ENCODE measurements around the gene ACCS.
A peak's percentile ranks its signal among the peaks of the same experiment; 100 is the strongest.

Gene ACCS

DNA sequence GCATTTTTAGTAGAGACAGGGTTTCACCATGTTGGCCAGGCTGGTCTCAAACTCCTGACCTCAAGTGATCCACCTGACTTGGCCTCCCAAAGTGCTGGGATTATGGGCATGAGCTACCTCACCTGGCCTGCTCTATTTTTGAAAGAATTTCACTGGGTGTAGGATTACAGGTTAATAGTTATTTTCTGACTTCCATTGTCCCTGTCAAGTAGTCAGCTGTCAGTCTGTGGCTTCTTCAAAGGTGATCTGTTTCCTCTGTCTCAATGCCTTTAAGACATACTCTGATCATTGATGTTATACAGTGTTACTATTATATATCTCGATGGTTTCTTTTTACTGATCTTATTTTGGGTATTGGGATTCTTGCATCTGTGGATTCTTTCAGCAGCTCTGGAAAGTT, 19.3 kb downstream of the ACCS start:
- peaks cover 0 to 2% of the 10 kb centered on the region in 2 donors for H3K36me3 ChIP-seq (ENCODE audit: control insufficient read depth in 2 of 2, insufficient read depth in 2 of 2, low read length in 2 of 2)
- H3K4me3 ChIP-seq (ENCODE audit: low read length in 2 of 2): no peak overlapping the region
- H3K9me3 ChIP-seq (ENCODE audit: control insufficient read depth in 2 of 2, low read length in 2 of 2): no peaks in the 10 kb centered on the region
- no peaks in the 10 kb centered on the region for H3K27me3 ChIP-seq (ENCODE audit: control insufficient read depth in 2 of 2, insufficient read depth in 2 of 2, low read length in 2 of 2)
- no peak overlapping the region for H3K27ac ChIP-seq (ENCODE audit: low read depth in 2 of 2, low read length in 2 of 2)
- H3K9ac ChIP-seq (ENCODE audit: low read depth in 1 of 2, low read length in 2 of 2): no peak overlapping the region
- H3K4me1 ChIP-seq (ENCODE audit: control insufficient read depth in 2 of 2, insufficient read depth in 2 of 2, low read length in 2 of 2): no peaks in the 10 kb centered on the region

- H3K27me3 ChIP-seq (ENCODE audit: control insufficient read depth in 2 of 2, insufficient read depth in 2 of 2, low read length in 2 of 2): no peaks in the 10 kb centered on the region
- H3K27ac ChIP-seq (ENCODE audit: low read depth in 2 of 2, low read length in 2 of 2): no peak overlapping the region
- no peaks in the 10 kb centered on the region for H3K9me3 ChIP-seq (ENCODE audit: control insufficient read depth in 2 of 2, low read length in 2 of 2)
- H3K9ac ChIP-seq (ENCODE audit: low read depth in 1 of 2, low read length in 2 of 2): no peak overlapping the region
- H3K4me1 ChIP-seq (ENCODE audit: control insufficient read depth in 2 of 2, insufficient read depth in 2 of 2, low read length in 2 of 2): no peaks in the 10 kb centered on the region
- no peaks in the 10 kb centered on the region for H3K36me3 ChIP-seq (ENCODE audit: control insufficient read depth in 2 of 2, insufficient read depth in 2 of 2, low read length in 2 of 2)
- H3K4me3 ChIP-seq (ENCODE audit: low read length in 2 of 2): no peak overlapping the region
Measured at GRCh38 chr11:44088377-44088776, 22.3 kb downstream of the ACCS start.

- no peaks in the 10 kb centered on the region for H3K27me3 ChIP-seq (ENCODE audit: control insufficient read depth in 2 of 2, insufficient read depth in 2 of 2, low read length in 2 of 2)
- H3K4me1 ChIP-seq (ENCODE audit: control insufficient read depth in 2 of 2, insufficient read depth in 2 of 2, low read length in 2 of 2): no peaks in the 10 kb centered on the region
- no peak overlapping the region for H3K27ac ChIP-seq (ENCODE audit: low read depth in 2 of 2, low read length in 2 of 2)
- no peaks in the 10 kb centered on the region for H3K9me3 ChIP-seq (ENCODE audit: control insufficient read depth in 2 of 2, low read length in 2 of 2)
- H3K4me3 ChIP-seq (ENCODE audit: low read length in 2 of 2): no peak overlapping the region
- H3K9ac ChIP-seq (ENCODE audit: low read depth in 1 of 2, low read length in 2 of 2): no peak overlapping the region
- no peaks in the 10 kb centered on the region for H3K36me3 ChIP-seq (ENCODE audit: control insufficient read depth in 2 of 2, insufficient read depth in 2 of 2, low read length in 2 of 2)
Measured at GRCh38 chr11:44088871-44089270, 22.8 kb downstream of the ACCS start.

GRCh38 chr11:44090539-44090938, 24.5 kb downstream of the ACCS start:
- Histone ChIP-seq H3K27me3 (ENCODE audit: control insufficient read depth in 2 of 2, insufficient read depth in 2 of 2, low read length in 2 of 2) (no peaks in the 10 kb centered on the region), H3K4me3 (ENCODE audit: low read length in 2 of 2) (no peak overlapping the region)

DNA sequence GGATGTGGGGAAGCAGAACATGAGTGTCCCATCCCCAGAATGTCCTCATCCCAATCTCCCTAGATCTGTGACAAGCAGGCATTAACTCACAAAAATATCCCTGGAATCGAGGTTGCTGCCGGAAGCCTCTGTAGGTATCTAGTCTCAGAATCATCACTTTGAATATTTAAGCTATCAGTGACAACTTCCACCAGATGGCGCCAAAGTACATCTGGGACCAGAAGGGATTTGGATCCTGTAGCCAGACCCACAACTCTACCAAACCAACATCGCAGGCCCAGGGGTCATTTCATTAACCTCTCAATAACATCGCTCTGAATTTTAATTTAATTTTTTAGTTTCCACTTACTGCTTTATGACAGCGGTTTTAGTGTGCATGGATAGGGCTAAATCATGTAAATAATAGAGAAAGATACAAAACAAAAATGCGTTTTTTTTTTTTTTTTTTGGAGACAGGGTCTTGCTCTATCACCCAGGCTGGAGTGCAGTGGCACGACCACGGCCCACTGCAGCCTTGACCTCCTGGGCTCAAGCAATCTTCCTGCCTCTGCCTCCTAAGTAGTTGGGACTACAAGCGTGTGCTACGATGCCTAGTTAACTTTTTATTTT, 28.3 kb downstream of the ACCS start:
- Histone ChIP-seq H3K27ac (ENCODE audit: low read depth in 2 of 2, low read length in 2 of 2) (no peak overlapping the region), H3K4me1 (ENCODE audit: control insufficient read depth in 2 of 2, insufficient read depth in 2 of 2, low read length in 2 of 2) (peaks cover 7 to 8% of the 10 kb centered on the region in 2 donors), H3K9ac (ENCODE audit: low read depth in 1 of 2, low read length in 2 of 2) (no peak overlapping the region), H3K27me3 (ENCODE audit: control insufficient read depth in 2 of 2, insufficient read depth in 2 of 2, low read length in 2 of 2) (no peaks in the 10 kb centered on the region), H3K36me3 (ENCODE audit: control insufficient read depth in 2 of 2, insufficient read depth in 2 of 2, low read length in 2 of 2) (no peaks in the 10 kb centered on the region), H3K4me3 (ENCODE audit: low read length in 2 of 2) (no peak overlapping the region), H3K9me3 (ENCODE audit: control insufficient read depth in 2 of 2, low read length in 2 of 2) (no peaks in the 10 kb centered on the region)

More at GRCh38 chr11:44090539-44090938, 24.5 kb downstream of the ACCS start:
- H3K9ac ChIP-seq (ENCODE audit: low read depth in 1 of 2, low read length in 2 of 2): no peak overlapping the region
- H3K36me3 ChIP-seq (ENCODE audit: control insufficient read depth in 2 of 2, insufficient read depth in 2 of 2, low read length in 2 of 2): no peaks in the 10 kb centered on the region
- peaks cover 3% of the 10 kb centered on the region in 2 donors for H3K4me1 ChIP-seq (ENCODE audit: control insufficient read depth in 2 of 2, insufficient read depth in 2 of 2, low read length in 2 of 2)
- H3K27ac ChIP-seq (ENCODE audit: low read depth in 2 of 2, low read length in 2 of 2): no peak overlapping the region
- no peaks in the 10 kb centered on the region for H3K9me3 ChIP-seq (ENCODE audit: control insufficient read depth in 2 of 2, low read length in 2 of 2)

- Histone ChIP-seq H3K4me3 (ENCODE audit: low read length in 2 of 2) (peak within 1 kb of the TSS; percentile 83 to 87), H3K9ac (ENCODE audit: low read depth in 1 of 2, low read length in 2 of 2) (peak within 1 kb of the TSS; percentile 63 to 90), H3K27me3 (ENCODE audit: control insufficient read depth in 2 of 2, insufficient read depth in 2 of 2, low read length in 2 of 2) (no peaks in the 10 kb centered on the region), H3K27ac (ENCODE audit: low read depth in 2 of 2, low read length in 2 of 2) (peak within 1 kb of the TSS; percentile 74 to 81), H3K36me3 (ENCODE audit: control insufficient read depth in 2 of 2, insufficient read depth in 2 of 2, low read length in 2 of 2) (peaks cover 0 to 2% of the 10 kb centered on the region in 2 donors), H3K9me3 (ENCODE audit: control insufficient read depth in 2 of 2, low read length in 2 of 2) (no peaks in the 10 kb centered on the region), H3K4me1 (ENCODE audit: control insufficient read depth in 2 of 2, insufficient read depth in 2 of 2, low read length in 2 of 2) (peaks cover 7 to 8% of the 10 kb centered on the region in 2 donors)
Measured at GRCh38 chr11:44095506-44096359, 29.7 kb downstream of the ACCS start, which contains the start of gene EXT2. Gene EXT2 (plus strand): TSS chr11:44095678. CDS start chr11:44107713, 12,035 bp downstream.

DNA sequence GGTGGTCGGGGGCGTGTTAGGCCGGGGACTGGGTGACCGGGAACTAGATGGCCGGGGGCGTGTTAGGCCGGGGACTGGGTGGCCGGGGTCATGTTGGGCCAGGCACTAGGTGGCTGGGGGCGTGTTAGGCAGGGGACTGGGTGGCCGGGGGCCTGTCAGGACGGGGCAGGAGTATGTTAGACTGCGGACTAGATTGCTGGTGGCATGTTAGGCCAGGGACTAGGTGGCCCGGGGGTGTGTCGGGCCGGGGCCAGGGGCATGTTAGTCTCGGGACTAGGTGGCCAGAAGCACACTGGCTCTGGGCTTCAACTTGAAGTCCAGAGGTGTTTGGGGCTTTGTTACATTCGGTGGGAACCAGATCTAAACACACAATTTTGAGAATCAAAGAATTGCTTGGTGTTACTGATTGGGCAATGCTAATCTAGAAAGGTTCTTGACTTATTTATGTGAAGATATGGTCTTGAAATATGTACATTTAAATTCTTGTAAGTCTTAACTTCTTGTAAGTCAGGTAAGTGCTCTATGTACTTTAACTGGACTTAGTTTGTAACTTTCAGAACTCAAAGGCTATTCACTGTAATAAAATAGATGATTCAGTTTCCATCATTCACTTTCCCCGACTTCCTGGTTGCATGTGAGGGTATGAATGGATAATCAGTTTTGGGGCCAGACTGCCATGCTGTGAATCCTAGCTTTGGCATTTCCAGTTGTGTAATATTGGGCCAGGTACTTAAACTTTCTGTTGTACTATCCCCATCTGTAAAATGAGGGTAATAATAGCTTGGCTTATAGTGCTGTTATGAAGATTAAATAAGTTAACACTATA, 30.5 kb downstream of the ACCS start:
- no peaks in the 10 kb centered on the region for H3K27me3 ChIP-seq (ENCODE audit: control insufficient read depth in 2 of 2, insufficient read depth in 2 of 2, low read length in 2 of 2)
- H3K9me3 ChIP-seq (ENCODE audit: control insufficient read depth in 2 of 2, low read length in 2 of 2): no peaks in the 10 kb centered on the region
- peak overlapping the region; percentile 74 to 81 for H3K27ac ChIP-seq (ENCODE audit: low read depth in 2 of 2, low read length in 2 of 2)
- peaks cover 7 to 8% of the 10 kb centered on the region in 2 donors for H3K4me1 ChIP-seq (ENCODE audit: control insufficient read depth in 2 of 2, insufficient read depth in 2 of 2, low read length in 2 of 2)
- H3K9ac ChIP-seq (ENCODE audit: low read depth in 1 of 2, low read length in 2 of 2): peak overlapping the region; percentile 63 to 90
- peaks cover 0 to 2% of the 10 kb centered on the region in 2 donors for H3K36me3 ChIP-seq (ENCODE audit: control insufficient read depth in 2 of 2, insufficient read depth in 2 of 2, low read length in 2 of 2)
- peak overlapping the region; percentile 83 to 87 for H3K4me3 ChIP-seq (ENCODE audit: low read length in 2 of 2)

DNA sequence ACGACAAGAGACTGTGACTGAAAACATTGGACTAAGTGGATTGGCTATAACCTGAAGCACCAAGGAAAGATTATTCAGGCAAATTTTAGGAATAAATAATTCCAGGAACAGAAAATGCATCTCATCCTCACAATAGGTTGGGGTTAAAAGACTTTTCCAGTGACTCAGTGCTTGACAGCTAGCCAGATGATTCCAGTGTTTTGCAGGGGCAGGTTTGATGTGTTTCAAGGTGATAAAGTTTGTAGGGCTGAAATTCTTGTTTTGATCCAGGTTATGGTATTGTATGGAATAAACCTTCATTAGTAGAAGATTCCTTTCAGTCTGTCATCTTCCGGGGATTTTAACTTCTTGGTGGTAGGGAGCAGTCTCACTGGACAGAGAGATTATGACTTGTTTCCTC, 31.8 kb downstream of the ACCS start:
- Histone ChIP-seq H3K36me3 (ENCODE audit: control insufficient read depth in 2 of 2, insufficient read depth in 2 of 2, low read length in 2 of 2) (peaks cover 0 to 2% of the 10 kb centered on the region in 2 donors), H3K9me3 (ENCODE audit: control insufficient read depth in 2 of 2, low read length in 2 of 2) (no peaks in the 10 kb centered on the region), H3K27me3 (ENCODE audit: control insufficient read depth in 2 of 2, insufficient read depth in 2 of 2, low read length in 2 of 2) (no peaks in the 10 kb centered on the region), H3K27ac (ENCODE audit: low read depth in 2 of 2, low read length in 2 of 2) (no peak overlapping the region), H3K4me1 (ENCODE audit: control insufficient read depth in 2 of 2, insufficient read depth in 2 of 2, low read length in 2 of 2) (peaks cover 7 to 8% of the 10 kb centered on the region in 2 donors), H3K4me3 (ENCODE audit: low read length in 2 of 2) (no peak overlapping the region), H3K9ac (ENCODE audit: low read depth in 1 of 2, low read length in 2 of 2) (no peak overlapping the region)

- Histone ChIP-seq H3K9ac (ENCODE audit: low read depth in 1 of 2, low read length in 2 of 2) (no peak overlapping the region), H3K36me3 (ENCODE audit: control insufficient read depth in 2 of 2, insufficient read depth in 2 of 2, low read length in 2 of 2) (peaks cover 0 to 2% of the 10 kb centered on the region in 2 donors), H3K4me1 (ENCODE audit: control insufficient read depth in 2 of 2, insufficient read depth in 2 of 2, low read length in 2 of 2) (peaks cover 3 to 5% of the 10 kb centered on the region in 2 donors), H3K27me3 (ENCODE audit: control insufficient read depth in 2 of 2, insufficient read depth in 2 of 2, low read length in 2 of 2) (no peaks in the 10 kb centered on the region), H3K9me3 (ENCODE audit: control insufficient read depth in 2 of 2, low read length in 2 of 2) (no peaks in the 10 kb centered on the region), H3K4me3 (ENCODE audit: low read length in 2 of 2) (no peak overlapping the region), H3K27ac (ENCODE audit: low read depth in 2 of 2, low read length in 2 of 2) (no peak overlapping the region)
Measured at GRCh38 chr11:44101098-44101497, 35.0 kb downstream of the ACCS start.
